K562 (cell line): ENCODE measurements around the gene IDI2. TPM values are rescaled to one million over a fixed set of nuclear protein-coding genes. Genes with fewer than 3 reads are reported as not detected.
"Not testable (repeated sequence)": the region's sequence is repeated elsewhere in the genome, so short reads cannot be mapped to it uniquely, and the experiment has no call there.

ENCODE experiments used
- ATAC-seq: fragments of 200-7000 bp; cut with Tn5 transposase; 3 replicates; pipeline ENCODE4 v1.9.1; 2020; ENCODE audit warnings: moderate library complexity
- BruUV-seq: library from RNA; stranded (reverse); fragments of 400-500 nt; replicated peaks from 2 replicates; lab custom pipeline; 2021; lab: Mats Ljungman, UMichigan
- CTCF ChIA-PET: fragments of 300-600 bp; formaldehyde crosslinking; extraction: SDS; loops from one replicate; lab custom pipeline; 2021; ENCODE audit warnings: low intra/inter-chr PET ratio; lab: Yijun Ruan, JAX
- POLR2A ChIA-PET: fragments of 300-600, 350-650 bp; sonication (Branson Sonifier 250); formaldehyde crosslinking; extraction: SDS; loops from one replicate; lab custom pipeline; 2021; ENCODE audit warnings: antibody characterized with exemption, inconsistent platforms; lab: Yijun Ruan, JAX
- DNase-seq, 4 experiments: peaks; one replicate each; pipeline versions ENCODE4 v3.0.0 to v3.0.0-alpha.2; 2011 to 2018; ENCODE audit warnings: low spot score in 3 of 4, mixed read lengths in 3 of 4; ENCODE audit errors: extremely low read depth in 1 of 4
- FAIRE-seq: peaks from 2 replicates; lab custom pipeline; 2011; peaks lifted over from hg19 to GRCh38; lab: Jason Lieb, UNC
- H2AFZ ChIP-seq: 2 replicates; pipeline ENCODE4 v1.6.0; 2011; ENCODE audit warnings: low read depth, low read length, control low read depth, inconsistent platforms
- H3K27ac ChIP-seq: fragments of 200-600 bp; 3 replicates; pipeline ENCODE4 v1.8.0; 2011; ENCODE audit warnings: low read depth, mild to moderate bottlenecking, control low read depth, inconsistent platforms, low read length, moderate library complexity, mixed read lengths; ENCODE audit errors: extremely low read depth
- H3K27me3 ChIP-seq, 2 experiments: fragments of 300-600 bp in 1 of 2; 2 replicates in 1 of 2; 3 replicates in 1 of 2; pipeline versions ENCODE4 v1.6.0 to v1.8.0; 2011; ENCODE audit warnings: inconsistent platforms in 2 of 2, low read length in 2 of 2, mild to moderate bottlenecking in 1 of 2, mixed read lengths in 1 of 2, moderate library complexity in 1 of 2; ENCODE audit not compliant: control insufficient read depth in 2 of 2, insufficient read depth in 2 of 2
- H3K36me3 ChIP-seq: fragments of 300-600 bp; 3 replicates; pipeline ENCODE4 v1.8.0; 2011; ENCODE audit warnings: mild to moderate bottlenecking, low read length, inconsistent platforms; ENCODE audit not compliant: control insufficient read depth, insufficient read depth
- H3K4me1 ChIP-seq, 2 experiments: fragments of 200-600 bp in 1 of 2; replicated peaks in 1 of 2; 2 replicates in 1 of 2; 3 replicates in 1 of 2; pipeline versions ENCODE4 v1.5.1 to v1.8.0; 2011; ENCODE audit warnings: inconsistent platforms in 2 of 2, low read length in 2 of 2, mild to moderate bottlenecking in 1 of 2, mixed read lengths in 1 of 2, moderate library complexity in 1 of 2; ENCODE audit not compliant: control insufficient read depth in 2 of 2, insufficient read depth in 2 of 2
- H3K4me2 ChIP-seq: 2 replicates; pipeline ENCODE4 v1.6.1; 2011; ENCODE audit warnings: low read length, control low read depth, inconsistent platforms, mixed read lengths; ENCODE audit not compliant: insufficient read depth
- H3K4me3 ChIP-seq: fragments of 200-600 bp; sonication (generic), shearing (Covaris generic); 2 replicates; pipeline ENCODE4 v1.5.1; 2016; ENCODE audit warnings: control low read depth, inconsistent platforms
- H3K79me2 ChIP-seq: fragments of 200-600 bp; 3 replicates; pipeline ENCODE4 v1.8.0; 2011; ENCODE audit warnings: low read length, inconsistent platforms; ENCODE audit not compliant: control insufficient read depth, insufficient read depth
- H3K9ac ChIP-seq, 2 experiments: 2 replicates each; pipeline versions ENCODE4 v1.6.0 to v1.6.1; 2011; ENCODE audit warnings: low read depth in 2 of 2, low read length in 2 of 2, control low read depth in 1 of 2, inconsistent platforms in 1 of 2, mild to moderate bottlenecking in 1 of 2, mixed read lengths in 1 of 2; ENCODE audit not compliant: insufficient read depth in 1 of 2
- H3K9me1 ChIP-seq: one replicate; pipeline ENCODE4 v1.6.0; 2011; ENCODE audit warnings: inconsistent platforms, mild to moderate bottlenecking, low read length, moderate library complexity; ENCODE audit not compliant: control insufficient read depth, insufficient read depth
- H3K9me3 ChIP-seq: replicated peaks from 2 replicates; pipeline ENCODE4 v1.5.1; 2011; ENCODE audit warnings: low read depth, low read length, inconsistent platforms; ENCODE audit not compliant: control insufficient read depth, insufficient read depth
- H4K20me1 ChIP-seq: replicated peaks from 2 replicates; pipeline ENCODE4 v1.6.1; 2011; ENCODE audit warnings: low read length, inconsistent platforms, mixed read lengths; ENCODE audit not compliant: control insufficient read depth, insufficient read depth
- POLR2AphosphoS2 ChIP-seq: IDR thresholded peaks from 2 replicates; pipeline ENCODE4 v1.6.1; 2012; ENCODE audit warnings: low read length, improper control_type of control experiment
- POLR2G ChIP-seq: fragments of 200-400 bp; formaldehyde crosslinking; IDR thresholded peaks from 2 replicates; pipeline ENCODE4 v1.6.1; 2017; ENCODE audit warnings: low read depth, mild to moderate bottlenecking, antibody characterized with exemption, low read length, moderate library complexity
- RBFOX2 ChIP-seq: fragments of 200-400 bp; formaldehyde crosslinking; IDR thresholded peaks from 2 replicates; pipeline ENCODE4 v1.6.1; 2017; ENCODE audit warnings: low read depth, mild to moderate bottlenecking, low read length, moderate library complexity
- ZBTB7A ChIP-seq: IDR thresholded peaks from 2 replicates; pipeline ENCODE4 v1.6.1; 2011; ENCODE audit warnings: low read depth, mild to moderate bottlenecking, low read length, moderate library complexity, borderline replicate concordance; ENCODE audit not compliant: control insufficient read depth
- ZNF174 ChIP-seq: fragments of 250-450 bp; sonication (Bioruptor Pico); IDR thresholded peaks from 2 replicates; pipeline ENCODE4 v1.4.0; 2020; ENCODE audit warnings: mild to moderate bottlenecking
- ZNF24 ChIP-seq: fragments of 450-650 bp; IDR thresholded peaks from 2 replicates; pipeline ENCODE4 v1.6.1; 2016
- WGBS: fragments of 100-300 bp; shearing (Covaris generic); methylation state at CpG from one replicate; pipeline ENCODE4 v1.1.6; 2016; ENCODE audit warnings: low coverage, mixed read lengths; ENCODE audit not compliant: insufficient coverage; ENCODE audit errors: missing lambda C conversion rate; 5-methylcytosine and 5-hydroxymethylcytosine counted together
- in situ Hi-C: fragments of 300-500 bp; cut with MboI; formaldehyde crosslinking; loops from 4 replicates; pipeline ENCODE4 v1.15.0; 2018; ENCODE audit warnings: inconsistent platforms, mixed read lengths
- intact Hi-C: fragments of 100-400 bp; cut with micrococcal nuclease; formaldehyde crosslinking; loops from 2 replicates; pipeline ENCODE4 v1.14.2; 2022
- polyA plus RNA-seq, 8 experiments: library from polyadenylated mRNA; depleted of rRNA in 4 of 8; stranded (reverse) in 5 of 8; unstranded in 3 of 8; fragments of >200 nt; fragmentation: Nextera tagmentation in 2 of 8; fragmentation: Illumina TruSeq in 1 of 8; extraction: Ambion mirVana in 2 of 8; extraction: Trizol in 1 of 8; gene quantifications; 2 replicates each; pipeline versions ENCODE4 v1.2.1 to v1.2.3, GENCODE V29; 2011 to 2014; ENCODE audit warnings: inconsistent platforms in 1 of 8, missing spikeins in 1 of 8
- total RNA-seq, 7 experiments: library from RNA; depleted of rRNA in 6 of 7; stranded (reverse); fragments of >200 nt in 6 of 7; fragmentation: Illumina TruSeq in 2 of 7; extraction: Trizol in 2 of 7; gene quantifications; 2 replicates each; pipeline versions ENCODE4 v1.2.1 to v1.2.3, GENCODE V29; 2011 to 2021; ENCODE audit warnings: low replicate concordance in 1 of 7

IDI2 gene
- total and polyA plus RNA-seq, 9 of the 15 experiments (the other 6 are each of a cell fraction or from before 2014, with no cell fraction given): not detected

GRCh38 chr10:1040133-1040532 lies 14.5 kb upstream of the IDI2 start:
- CTCF ChIA-PET: no interaction called here
- Histone ChIP-seq H3K79me2 (peaks cover 21% of the 10 kb centered on the region), H3K9me1 (peaks cover 3% of the 10 kb centered on the region), H3K36me3 (peaks cover 68% of the 10 kb centered on the region), H4K20me1 (peaks cover 19% of the 10 kb centered on the region), H3K4me2 (no peak overlapping the region), H3K27ac (no peak overlapping the region), H3K9ac (no peak overlapping the region), H3K4me1 (peaks cover 3 to 10% of the 10 kb centered on the region in 2 experiments), H3K4me3 (no peak overlapping the region), H3K9me3 (no peaks in the 10 kb centered on the region), H3K27me3 (no peaks in the 10 kb centered on the region)
- POLR2A ChIA-PET: no interaction called here
- no peak for ATAC-seq
- 72% methylated on average over 3 of the region's 3 CpGs for WGBS
- in situ Hi-C loops (no loop called here), intact Hi-C loops (no loop called here)
- no peak for FAIRE-seq
- BruUV-seq: TSS peak; percentile 28
- DNase-seq: no peak
- TF ChIP-seq ZNF24 (no peak), ZBTB7A (no peak), ZNF174 (CRISPR knock-in tag) (no peak)
- TF ChIP-seq, all 486 proteins: peak for 0
- no peak overlapping the region for H2AFZ ChIP-seq

- DNase-seq, H3K4me1 ChIP-seq, H3K9me1 ChIP-seq, H2AFZ ChIP-seq, FAIRE-seq, H3K9ac ChIP-seq, H3K27ac ChIP-seq, H3K27me3 ChIP-seq, in situ Hi-C loops, H3K4me3 ChIP-seq, CTCF ChIA-PET, H4K20me1 ChIP-seq, H3K79me2 ChIP-seq, H3K4me2 ChIP-seq, ATAC-seq, H3K9me3 ChIP-seq, intact Hi-C loops, BruUV-seq: not testable (repeated sequence)
- POLR2A ChIA-PET: interaction anchor here (0.6 kb wide), 1 partner anchor 17 kb away, joined by 3 read pairs; the partner anchor contains the start of gene WDR37
- TF ChIP-seq RBFOX2 (peak; percentile 40), POLR2AphosphoS2 (peak; percentile 63; the same call in 1 of the 2 replicates), POLR2G (peak; percentile 61)
- peaks cover 55% of the 10 kb centered on the region for H3K36me3 ChIP-seq
- WGBS: 88% methylated on average over 3 of the region's 20 CpGs
These were observed 13.1 kb upstream of the IDI2 start for GRCh38 chr10:1038769-1039168.
